Bone marrow (tissue), 2 donors: Measurements from ENCODE around the gene TPRG1L.
"Not testable (repeated sequence)": the region's sequence is repeated elsewhere in the genome, so short reads cannot be mapped to it uniquely, and the experiment has no call there.

Experiments
- DNase-seq, 2 donors: peaks; one replicate each; lab custom pipeline; 2025; lab: John Stamatoyannopoulos, UW

The TPRG1L gene

DNA sequence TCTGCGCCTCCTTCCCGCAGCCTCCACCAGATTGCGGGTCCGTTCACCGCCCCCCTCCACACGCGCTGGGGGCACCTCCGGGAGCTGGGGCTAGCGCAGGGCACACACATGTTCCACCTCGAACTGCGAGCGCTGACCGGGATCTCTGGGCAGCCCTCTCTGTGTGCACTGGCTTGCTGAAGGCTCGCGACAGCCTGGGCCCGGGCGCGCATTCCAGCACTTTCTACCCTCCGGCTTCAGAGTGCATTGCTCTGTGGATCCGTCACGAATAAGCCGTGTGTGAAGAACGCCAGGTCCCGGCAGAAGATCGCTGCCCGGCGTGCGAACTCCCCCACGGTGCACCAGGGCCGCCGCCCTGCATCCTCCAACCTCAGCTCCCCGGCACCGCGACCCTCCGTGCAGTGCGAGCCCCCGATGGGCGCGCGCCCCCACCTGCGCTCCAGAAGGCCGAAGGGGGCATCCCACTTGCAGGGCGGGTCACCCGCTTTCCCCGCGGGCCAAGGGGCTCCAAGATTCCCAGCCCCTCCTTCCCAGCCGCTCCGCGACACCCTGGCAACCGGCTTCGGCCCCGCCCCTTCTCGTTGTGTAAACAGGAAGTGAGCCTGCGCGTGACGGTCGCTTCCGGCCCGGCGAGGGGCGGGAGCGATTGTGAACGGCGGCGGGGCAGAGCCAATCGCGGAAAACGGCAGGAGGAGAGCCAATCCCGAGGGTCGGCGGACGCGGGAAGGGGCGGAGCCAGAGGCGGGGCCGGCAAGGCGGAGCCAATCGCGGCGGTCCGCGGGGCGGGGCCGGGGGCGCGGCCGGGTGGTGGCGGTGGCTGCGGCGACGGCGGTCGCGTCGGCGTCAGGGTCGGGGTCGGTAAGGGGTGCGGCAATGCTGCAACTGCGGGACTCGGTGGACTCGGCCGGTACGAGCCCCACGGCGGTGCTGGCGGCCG is at the start of gene TPRG1L:
Gene TPRG1L (plus strand): TSS at position 816 of the 937 bp plus-strand sequence. CDS start 58 bp downstream, at position 874.
- DNase-seq = peak; percentile 90 to 93

DNA sequence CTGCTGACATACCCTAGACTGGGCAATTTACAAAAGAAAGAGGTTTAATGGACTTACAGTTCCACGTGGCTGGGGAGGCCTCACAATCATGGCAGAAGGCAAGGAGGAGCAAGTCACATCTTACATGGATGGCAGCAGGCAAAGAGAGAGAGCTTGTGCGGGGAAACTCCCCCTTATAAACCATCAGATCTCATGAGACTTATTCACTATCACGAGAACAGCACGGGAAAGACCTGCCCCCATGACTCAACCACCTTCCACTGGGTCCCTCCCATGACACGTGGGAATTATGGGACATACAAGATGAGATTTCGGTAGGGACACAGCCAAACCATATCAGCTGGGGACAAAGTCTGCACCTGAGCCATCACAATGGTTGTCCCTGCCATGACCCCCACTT is 49.3 kb upstream of the TPRG1L start:
- not testable (repeated sequence) for DNase-seq

GRCh38 chr1:3575993-3576392 is 48.8 kb upstream of the TPRG1L start:
- DNase-seq = no peak

DNA sequence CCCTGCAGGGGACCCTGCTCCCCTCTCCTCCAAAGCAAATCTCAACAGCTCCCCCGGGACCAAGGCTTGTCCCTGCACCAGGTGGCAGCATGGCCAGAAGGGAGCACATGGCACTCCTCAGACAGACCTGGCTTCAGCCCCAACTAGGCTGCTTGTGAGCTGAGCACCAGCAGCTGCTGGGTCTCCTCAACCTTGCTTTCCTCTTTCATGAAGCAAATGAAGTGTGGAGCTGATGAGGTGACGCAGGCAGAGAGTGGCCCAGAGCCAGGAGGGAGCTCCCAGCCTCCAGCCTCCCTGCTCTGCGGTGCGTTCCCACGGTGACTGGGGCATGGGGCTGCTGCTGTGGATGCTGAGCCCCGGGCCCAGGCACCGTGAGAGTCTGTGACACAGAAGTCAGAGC is 47.5 kb upstream of the TPRG1L start:
- DNase-seq = no peak

DNA sequence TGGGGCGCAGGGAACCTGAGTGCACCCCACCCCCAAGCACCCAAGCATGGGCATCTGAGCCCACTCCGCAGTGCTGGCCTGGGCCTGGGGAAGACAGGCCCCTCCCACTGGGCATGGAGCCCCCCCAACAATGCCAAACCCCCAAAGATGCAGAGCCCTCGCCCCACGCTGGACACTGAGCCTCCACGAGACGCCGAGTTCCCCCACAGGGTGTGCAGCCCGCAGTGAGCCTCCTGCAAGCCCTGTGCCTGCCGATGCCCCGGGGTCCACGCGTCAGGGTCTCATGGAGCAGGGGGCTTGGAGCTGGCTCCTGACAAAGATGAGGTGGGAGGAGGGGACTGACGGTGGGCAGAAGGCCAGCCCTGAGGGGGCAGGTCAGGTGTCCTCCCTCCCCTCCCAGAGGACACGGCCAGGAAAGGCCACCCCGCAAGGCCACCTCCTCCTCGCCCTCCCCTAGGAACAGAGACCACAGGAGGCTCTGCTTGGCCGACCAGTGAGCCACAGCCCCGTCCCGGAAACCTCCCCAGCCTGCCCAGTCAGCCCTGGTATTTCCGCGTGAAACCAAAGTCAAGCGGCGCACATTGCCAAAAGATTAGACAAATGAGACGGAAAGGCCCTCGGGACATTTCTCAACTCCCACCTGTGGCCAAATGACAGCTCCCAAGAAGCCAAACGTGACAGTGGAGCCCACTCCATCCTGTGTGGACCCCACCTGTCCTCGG is 46.9 kb upstream of the TPRG1L start:
- no peak for DNase-seq

DNA sequence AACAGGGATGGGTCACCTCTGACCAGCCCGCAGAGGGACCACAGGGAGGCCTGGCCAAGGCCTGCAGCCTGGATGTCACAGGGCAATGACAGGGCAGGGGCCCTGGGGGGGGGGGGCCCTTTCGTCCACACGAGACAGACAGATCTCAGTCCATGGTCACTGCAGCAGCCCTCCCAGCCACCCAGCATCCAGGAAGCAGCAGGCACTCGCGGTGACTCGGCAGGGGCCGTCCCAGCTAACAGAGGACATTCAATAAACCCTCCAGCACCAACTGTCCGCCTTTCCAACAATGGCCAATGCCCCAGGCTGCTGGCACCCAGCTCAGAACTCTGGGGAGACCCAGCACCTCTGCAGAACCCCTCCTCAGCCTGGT is 46.4 kb upstream of the TPRG1L start:
- no peak for DNase-seq

DNA sequence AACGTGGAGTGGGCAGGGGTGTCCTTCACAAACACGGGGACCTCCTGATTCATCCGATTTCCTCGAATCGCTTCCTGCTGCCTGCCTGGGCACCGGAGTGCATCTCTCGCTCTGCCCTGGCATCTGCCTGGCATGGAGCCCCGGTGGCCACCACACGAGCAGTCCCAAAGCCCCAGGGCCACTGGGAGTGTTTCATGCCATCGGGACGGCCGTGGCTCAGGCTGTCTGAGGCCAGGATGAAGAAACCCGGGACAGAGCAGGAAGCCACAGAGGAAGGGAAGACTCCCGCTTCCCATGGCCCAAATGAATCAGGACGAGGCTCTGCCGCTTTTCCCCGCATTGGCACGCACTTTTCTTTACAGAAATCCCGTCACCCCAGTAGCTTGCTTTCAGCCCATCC is 45.9 kb upstream of the TPRG1L start:
- DNase-seq = no peak

- DNase-seq = no peak
Measured at GRCh38 chr1:3579626-3580025, 45.2 kb upstream of the TPRG1L start.

GRCh38 chr1:3580231-3580630 is 44.6 kb upstream of the TPRG1L start:
- no peak for DNase-seq

DNA sequence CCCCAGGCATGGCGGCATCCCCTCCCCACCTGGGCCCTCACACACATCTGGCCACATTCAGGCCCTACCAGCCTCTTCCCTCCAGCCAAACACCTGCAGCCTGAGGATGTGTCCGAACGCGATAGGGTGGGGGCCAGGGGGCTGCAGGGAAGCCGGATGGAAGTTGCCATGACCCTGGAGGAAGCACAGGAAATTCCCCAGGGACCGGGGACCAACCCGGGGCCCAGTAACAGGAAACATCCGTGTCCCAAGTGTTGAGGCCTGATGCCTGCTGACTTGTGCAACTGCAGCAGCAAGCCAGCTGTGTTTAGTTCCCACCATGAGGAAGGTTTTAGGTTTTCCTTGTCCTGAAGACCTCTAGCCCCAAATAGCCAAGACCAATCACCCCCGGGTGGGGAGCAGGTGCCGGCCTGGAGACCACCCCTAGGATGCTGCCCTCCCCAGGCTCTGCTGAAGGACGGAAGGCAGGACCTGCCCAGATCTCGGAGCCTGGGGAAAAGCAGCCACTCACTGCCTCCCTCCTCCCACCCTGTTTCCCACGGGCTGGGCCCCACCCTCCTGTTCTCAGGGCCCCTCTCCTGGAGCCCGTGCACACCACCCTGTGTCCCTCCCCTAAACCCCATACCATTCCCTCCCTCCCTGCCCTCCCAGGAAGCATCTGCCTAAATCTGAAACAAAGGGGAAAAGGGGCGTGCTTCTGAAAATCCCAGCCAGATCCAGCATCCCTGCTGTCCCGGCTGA is 43.3 kb upstream of the TPRG1L start:
- no peak for DNase-seq

- not testable (repeated sequence) for DNase-seq
Measured at GRCh38 chr1:3583751-3584150, 41.1 kb upstream of the TPRG1L start.

DNA sequence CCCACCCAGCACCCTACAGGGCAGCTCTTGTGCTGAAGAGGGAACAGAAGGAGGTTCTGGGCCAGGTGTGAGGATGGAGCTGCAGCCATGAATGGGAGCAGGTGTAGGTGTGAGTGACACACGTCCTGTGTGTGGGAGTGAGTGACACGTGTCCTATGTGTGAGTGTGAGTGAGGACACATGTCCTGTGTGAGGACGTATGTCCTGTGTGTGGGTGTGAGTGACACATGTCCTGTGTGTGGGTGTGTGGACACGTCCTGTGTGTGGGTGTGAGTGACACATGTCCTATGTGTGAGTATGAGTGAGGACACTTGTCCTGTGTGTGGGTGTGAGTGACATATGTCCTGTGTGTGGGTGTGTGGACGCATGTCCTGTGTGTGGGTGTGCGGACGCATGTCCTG is 39.9 kb upstream of the TPRG1L start:
- no peak for DNase-seq

DNA sequence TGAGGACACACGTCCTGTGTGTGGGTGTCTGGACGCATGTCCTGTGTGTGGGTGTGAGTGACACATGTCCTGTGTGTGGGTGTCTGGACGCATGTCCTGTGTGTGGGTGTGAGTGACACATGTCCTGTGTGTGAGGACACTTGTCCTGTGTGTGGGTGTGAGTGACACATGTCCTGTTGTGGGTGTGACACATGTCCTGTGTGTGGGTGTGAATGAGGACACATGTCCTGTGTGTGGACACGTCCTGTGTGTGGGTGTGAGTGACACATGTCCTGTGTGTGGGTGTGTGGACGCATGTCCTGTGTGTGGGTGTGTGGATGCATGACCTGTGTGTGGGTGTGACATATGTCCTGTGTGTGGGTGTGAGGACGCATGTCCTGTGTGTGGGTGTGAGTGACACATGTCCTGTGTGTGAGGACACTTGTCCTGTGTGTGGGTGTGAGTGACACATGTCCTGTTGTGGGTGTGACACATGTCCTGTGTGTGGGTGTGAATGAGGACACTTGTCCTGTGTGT is 39.4 kb upstream of the TPRG1L start:
- DNase-seq = not testable (repeated sequence)

- no peak for DNase-seq
Measured at GRCh38 chr1:3585940-3586568, 38.8 kb upstream of the TPRG1L start.

DNA sequence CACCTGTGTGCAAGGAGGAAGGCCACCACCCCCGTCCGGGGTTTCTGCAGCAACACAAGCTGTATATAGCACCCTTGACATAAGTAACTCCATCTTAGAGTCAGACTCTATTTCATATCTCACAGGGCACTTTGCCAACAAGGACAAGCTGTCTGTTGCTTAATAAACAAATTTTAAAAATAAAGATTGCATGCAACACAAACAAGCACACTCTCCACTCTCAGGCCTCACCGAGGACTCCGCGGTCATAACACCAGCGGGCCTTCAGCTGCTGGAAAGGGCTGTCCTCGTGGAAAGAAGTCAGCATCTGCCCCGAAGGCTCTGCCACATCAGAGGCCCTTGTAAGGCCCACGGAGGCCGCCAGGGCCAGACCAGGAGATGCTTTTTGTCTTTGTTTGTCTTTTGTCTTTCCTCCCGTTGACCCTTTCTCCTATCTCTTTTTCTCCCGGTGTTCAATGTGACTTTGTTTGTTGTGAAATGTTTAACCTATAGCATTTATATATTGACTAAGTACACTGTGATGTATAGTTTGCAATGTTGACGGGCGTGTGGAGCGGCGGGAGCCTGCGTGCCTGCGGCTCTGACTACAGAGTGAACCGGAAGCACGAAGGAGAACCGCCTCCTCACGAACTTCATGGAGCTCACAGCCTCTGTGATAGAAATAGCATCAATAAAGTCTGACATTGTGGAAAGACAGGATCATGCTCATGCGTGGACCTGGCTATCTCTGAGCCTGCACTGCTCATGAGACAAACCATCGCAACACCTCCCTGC is 37.6 kb upstream of the TPRG1L start:
- no peak for DNase-seq

DNA sequence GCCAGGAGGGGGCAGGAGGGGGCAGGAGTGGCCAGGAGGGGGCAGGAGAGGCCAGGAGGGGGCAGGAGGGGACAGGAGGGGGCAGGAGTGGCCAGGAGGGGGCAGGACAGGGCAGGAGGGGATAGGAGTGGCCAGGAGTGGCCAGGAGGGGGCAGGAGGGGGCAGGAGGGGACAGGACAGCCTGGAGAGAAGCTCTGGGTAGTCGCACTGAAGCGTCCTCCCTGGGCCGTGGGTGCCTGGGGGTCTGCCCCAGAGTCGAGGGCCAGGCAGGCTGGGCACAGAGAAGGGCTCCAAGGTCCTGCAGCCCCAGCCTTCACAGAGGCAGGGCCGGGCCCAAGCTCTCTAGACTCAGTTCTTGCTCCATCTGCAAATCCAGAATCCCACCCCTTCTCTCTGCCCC is 36.4 kb upstream of the TPRG1L start:
- no peak for DNase-seq

GRCh38 chr1:3590139-3590763 is 34.6 kb upstream of the TPRG1L start:
- no peak for DNase-seq

DNA sequence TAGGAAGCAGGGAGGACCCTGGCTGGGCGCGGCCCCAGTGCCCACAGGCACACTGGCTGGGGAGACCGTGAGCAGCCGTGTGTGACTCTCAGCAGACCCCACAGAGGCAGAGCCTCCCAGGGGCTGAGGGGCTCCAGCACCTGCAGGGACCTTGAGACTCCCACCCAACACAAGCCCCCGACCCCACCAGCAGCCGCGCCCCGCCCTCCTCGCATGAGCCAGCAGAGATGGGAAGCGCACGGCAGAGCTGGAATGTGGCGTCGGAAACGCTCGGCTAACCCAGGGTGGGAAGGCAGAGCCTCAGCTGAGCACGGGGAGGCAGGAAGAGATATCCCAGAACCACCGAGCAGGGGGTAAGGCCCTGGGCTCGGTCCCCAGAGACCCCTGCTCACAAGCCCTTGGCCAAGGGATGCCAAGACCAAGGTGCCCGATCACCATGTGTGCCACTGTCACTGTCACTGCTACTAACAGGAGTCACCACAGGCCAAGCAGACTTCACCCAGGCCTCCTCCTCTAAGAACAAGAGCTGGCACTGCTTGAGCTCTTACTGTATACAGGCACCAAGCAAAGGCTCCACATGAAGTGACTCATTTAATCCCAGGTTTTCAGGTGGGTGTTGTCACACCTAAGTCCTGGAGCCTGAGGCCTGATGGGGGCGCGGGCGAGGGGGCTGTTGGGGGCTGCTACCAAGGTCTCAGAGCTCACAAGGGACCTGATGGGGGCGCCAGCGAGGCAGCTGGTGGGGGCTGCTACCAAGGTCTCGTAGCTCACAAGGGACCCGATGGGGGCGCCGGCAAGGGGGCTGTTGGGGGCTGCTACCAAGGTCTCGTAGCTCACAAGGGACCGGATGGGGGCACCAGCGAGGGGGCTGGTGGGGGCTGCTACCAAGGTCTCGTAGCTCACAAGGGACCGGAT is 33.6 kb upstream of the TPRG1L start:
- DNase-seq = no peak

GRCh38 chr1:3593334-3593733 is 31.5 kb upstream of the TPRG1L start:
- DNase-seq = no peak
